HG03060 (cell line): Measurements from ENCODE around the gene DTNBP1.
"Not testable (repeated sequence)": the region's sequence is repeated elsewhere in the genome, so short reads cannot be mapped to it uniquely, and the experiment has no call there.

ENCODE experiments used
- ATAC-seq: cut with Tn5 transposase; IDR thresholded peaks from one replicate; pipeline ENCODE4 v1.9.1; 2021; ENCODE audit warnings: low read depth, moderate number of reproducible peaks; ENCODE audit not compliant: unreplicated experiment

The DTNBP1 gene

DNA sequence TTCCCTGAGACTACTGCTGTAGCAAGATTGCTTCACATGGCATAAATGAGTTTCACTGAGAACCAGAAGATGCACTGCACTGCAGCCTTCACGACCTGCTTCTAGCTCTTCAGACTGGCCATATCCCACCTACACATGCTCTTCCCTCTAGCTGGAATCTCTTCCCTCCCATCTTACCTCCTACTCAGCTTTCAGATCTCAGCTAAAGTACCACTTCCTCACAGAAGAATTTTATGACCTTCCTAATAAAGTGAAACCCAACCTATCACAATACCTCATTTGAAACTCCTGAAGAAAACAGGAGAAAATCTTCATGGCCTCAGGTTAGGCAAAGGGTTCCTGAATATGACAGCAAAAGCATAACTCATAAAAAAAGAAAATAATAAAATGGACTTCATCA lies 99.9 kb downstream of the DTNBP1 start:
- ATAC-seq: no peak

GRCh38 chr6:15561447-15562199 lies 101.2 kb downstream of the DTNBP1 start:
- no peak for ATAC-seq

GRCh38 chr6:15560713-15561112 lies 102.1 kb downstream of the DTNBP1 start:
- ATAC-seq: no peak

DNA sequence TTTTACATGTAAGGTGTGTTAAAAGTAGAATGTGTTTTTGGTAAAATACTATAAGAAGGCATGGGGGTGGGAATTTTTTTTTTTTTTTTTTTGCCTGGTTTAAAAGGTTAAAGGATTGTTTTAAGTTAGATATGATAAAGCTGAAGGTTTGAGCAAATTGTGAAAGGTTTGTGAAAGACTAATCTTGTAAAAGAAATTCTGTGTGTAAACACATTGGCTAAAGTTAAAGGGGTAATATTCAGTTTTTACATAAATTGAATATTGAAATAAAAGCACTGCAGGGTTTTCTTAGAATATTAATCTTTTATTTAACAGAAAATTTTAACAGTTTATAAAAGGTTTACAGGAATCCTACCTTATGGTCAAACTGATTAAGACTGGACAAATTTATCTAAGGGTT lies 105.7 kb downstream of the DTNBP1 start:
- ATAC-seq: no peak

DNA sequence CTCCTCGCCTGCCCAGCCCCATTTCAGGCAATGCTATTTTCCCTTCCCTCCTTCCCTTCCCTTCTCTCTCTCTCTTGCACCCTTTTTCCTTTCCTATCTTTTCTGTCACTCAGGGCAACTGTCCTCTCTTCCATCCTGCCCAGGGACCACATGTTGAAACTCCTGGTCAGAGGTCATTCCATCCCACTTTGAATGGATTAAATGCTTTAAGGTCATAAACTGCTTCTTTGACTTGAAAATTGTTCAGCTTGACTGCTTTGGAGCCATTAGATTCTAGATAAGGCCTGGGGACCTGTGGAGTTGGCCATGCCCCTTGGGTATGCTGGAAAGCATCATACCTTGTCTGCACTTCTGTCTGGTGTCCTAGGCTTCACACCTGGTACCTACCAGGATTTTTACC lies 106.1 kb downstream of the DTNBP1 start:
- no peak for ATAC-seq

DNA sequence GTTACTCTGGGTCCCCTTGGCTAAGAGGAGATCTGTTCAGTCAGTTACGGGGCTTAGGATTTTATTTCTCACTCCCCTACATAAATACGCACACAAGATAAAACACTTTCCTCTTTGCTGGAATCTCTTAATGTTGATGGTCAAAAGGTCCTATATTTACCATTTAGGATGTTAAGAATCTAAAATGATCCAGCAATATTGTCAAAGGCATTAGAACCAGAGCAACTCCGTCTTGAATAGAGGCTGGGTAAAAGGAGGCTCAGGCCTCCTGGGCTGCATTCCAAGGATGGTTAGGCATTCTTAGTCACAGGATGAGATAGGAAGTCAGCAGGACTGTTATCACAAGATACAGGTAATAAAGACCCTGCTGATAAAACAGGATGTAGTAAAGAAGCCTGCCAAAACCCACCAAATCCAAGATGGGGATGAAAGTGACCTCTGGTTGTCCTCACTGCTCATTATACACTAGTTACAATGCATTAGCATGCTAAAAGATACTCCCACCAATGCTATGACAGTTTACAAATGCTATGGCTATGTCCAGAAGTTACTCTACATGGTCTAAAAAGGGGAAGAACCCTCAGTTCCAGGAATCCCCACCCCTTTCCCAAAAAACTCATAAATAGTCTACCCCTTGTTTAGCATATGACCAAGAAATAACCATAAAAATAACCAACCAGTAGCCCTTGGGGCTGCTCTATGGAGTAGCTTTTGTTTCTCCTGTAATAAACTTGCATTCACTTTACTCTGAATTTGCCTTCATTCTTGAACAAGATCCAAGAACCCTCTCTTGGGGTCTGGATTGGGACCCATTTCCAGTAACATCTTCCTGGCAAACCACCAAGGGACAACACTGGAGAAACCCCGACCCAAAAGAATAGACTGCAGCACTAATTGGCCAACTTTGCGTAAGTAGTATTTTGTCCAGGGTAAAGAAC lies 107.5 kb downstream of the DTNBP1 start:
- ATAC-seq: no peak

- no peak for ATAC-seq
These were observed 108.1 kb downstream of the DTNBP1 start for GRCh38 chr6:15554728-15555100.

GRCh38 chr6:15553736-15554294 lies 109.0 kb downstream of the DTNBP1 start:
- ATAC-seq: no peak

GRCh38 chr6:15553031-15553430 lies 109.8 kb downstream of the DTNBP1 start:
- no peak for ATAC-seq

DNA sequence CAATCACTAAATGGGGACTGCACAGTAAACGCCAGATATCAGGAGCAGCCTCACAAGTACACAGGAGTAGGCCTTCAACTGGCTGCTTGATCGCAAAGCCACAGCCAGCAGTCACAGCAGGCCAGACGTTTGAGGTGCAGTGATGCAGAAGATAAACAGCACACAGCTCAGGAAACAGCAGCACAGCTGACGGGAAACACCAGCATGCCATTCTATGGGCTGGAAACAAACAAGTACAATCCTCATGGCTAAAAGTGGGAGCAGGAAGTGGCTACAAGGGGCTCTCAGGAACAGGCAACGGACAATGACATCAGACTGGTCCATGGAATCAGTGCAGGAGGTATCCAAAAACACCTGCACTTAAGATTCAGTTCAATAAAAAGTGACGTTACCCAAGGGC lies 111.0 kb downstream of the DTNBP1 start:
- ATAC-seq: no peak

DNA sequence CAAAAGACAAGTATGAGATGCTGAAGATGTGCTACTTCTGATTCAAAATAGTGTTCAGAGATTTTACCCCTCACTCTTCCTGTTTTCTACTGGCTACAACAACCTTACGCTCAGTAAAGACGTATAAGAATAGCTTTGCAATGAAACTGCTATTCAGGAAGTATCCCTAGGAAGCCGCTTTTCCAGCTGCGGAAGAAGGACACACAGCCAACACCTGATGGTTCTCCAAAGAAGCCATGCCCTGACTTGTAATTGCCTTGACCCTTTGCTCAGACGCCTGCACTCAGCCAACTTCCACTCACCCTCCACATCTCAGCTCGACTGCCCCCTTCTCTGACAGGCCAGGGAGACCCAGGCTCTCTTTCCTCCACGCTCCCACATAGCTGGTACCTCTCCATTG lies 111.6 kb downstream of the DTNBP1 start:
- ATAC-seq: no peak

GRCh38 chr6:15550546-15551123 lies 112.2 kb downstream of the DTNBP1 start:
- no peak for ATAC-seq

DNA sequence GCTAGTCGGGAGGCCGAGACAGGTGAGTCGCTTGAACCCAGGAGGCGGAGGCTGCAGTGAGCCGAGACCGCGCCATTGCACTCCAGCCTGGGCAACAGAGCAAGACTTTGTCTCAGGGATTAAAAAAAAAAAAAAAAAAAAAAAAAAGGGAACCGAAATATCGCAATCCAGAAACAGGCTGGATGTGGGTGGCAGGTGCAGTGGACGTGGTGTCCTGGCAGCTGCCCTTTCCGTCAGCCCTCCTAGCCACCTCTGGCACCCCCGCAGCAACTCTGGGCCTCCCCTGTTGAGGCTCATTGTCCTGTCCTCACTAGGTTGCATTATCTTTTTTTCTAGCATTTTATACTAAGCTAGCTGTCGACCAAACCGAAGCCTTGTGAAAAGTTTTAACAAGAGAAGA lies 113.5 kb downstream of the DTNBP1 start:
- no peak for ATAC-seq

DNA sequence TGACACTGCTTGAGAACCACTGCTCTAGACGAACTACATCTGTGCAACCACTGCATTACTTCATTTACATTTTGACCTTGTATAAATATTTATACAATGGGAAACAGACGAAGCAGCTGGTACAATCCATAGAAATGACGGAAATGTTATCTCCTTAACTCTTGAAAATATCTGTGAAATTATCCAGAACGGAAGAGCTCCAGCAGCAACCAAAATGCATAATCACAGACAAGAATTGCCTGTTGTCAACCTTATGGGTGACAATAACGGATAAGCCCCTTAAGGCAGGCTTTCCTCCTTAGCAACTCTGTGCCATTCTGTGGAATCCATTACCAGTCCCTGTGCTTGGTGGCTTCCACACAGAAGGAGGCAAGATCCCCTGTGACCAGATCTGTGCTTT lies 115.4 kb downstream of the DTNBP1 start:
- no peak for ATAC-seq

DNA sequence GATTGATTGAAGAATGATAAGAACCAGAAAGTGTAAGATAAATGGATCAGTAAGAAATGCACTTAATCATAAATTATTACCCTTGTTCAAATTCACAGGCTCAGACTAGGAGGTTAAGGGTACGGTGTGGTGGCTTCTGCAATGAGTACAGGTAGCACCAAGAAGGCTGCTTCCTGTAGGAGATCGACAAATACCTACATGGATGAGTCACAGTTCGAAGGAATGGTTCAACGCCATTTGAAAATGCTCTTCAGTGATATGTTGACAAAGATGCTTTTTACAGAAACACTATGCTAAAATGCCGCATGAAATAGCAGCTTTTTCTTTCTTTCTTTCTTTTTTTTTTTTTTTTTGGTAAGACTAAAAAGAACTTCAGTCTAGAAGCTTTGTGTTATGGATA lies 116.2 kb downstream of the DTNBP1 start:
- ATAC-seq: no peak

DNA sequence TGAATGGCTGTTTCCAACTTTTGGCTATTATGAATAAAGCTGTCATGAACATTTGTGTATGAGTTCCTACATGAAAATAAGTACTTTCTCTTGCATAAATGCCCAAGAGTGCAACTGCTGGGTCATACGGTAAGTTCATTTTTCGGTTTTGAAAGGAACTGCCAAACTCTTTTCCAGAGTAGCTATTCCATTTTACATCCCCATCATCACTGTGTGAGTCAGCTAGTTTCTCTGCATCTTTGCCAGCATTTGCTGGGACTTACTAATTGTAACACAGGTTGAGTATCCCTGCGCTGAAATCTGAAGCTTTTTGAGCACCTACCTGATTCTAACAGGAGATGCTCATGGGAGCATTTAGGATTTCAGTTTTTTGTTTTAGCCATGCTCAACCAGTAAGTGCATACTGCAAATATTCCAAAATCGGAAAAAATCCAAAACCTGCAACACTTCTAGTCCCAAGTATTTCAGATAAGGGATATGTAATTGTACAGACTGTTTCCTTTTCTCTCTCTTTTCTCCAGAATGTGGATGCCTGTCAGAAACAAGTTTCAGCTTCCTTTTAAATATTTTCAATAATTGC lies 118.4 kb downstream of the DTNBP1 start:
- ATAC-seq: no peak

DNA sequence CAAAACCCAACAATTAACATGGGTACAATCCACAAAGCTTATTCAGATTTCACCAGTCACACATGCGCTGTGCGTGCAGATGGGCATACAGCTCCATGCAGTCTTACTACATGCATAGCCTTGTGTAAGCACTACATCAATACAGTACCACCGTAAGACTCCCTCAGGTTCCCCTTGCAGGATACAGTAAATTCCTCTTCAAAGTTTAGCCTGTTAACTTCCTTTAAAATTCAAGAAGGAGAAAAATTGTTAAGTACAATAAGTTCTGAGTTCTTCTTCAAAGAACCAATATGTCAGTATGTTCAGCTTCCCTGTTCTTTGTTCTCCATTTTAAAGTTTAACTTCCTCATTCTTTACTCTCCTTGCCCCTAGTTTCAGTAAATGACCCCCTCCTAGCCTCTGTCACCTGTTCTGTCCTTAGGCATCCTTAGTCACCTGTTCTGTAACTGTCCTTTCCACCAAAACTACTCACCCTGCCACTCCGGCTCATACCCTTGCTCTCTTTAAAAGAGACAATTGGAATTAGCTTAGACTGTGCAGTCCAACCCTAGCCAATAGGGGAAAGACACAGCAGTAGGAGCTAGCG lies 119.4 kb downstream of the DTNBP1 start:
- not testable (repeated sequence) for ATAC-seq

GRCh38 chr6:15539722-15540270 lies 123.0 kb downstream of the DTNBP1 start:
- ATAC-seq: no peak

DNA sequence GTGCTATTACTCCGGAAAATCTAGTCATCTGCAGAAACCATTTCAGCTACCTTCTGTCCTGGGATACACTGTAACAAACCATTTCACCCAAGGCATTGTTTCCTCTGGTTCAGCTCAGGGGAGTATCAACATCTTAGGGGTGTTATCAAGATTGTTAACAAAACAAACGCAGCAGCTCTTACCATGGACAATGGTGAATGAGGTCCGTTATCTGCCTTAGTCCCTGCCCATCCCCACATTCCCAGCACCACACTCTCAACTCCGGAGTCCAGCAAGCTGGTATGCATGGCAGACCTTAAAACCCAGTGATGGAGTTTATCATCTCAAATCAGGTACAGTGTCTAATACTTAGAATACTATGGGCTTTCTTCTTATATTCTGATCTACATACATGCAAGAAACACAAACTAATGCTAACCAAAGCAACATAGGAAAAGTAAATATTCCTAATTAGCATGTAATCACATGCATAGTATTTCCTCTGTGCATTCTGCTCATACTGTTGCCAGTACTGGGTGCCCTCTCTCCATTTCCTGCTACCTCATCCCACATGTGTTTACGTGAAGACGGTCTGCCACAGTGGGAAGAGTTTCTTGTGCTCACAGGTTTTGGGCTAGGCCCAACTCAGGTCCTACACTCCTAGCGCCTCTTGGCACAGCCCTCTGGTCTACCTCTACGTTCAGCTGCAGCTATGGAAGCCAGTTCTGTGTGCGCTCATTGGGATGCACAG lies 123.9 kb downstream of the DTNBP1 start:
- ATAC-seq: no peak
